Measurements from ENCODE around the gene RNF213. TPM values are rescaled to one million over a fixed set of nuclear protein-coding genes. Genes with fewer than 3 reads are reported as not detected.

Gene RNF213
- total RNA-seq, 1 donor from 2014 or later: 59.0 TPM

DNA sequence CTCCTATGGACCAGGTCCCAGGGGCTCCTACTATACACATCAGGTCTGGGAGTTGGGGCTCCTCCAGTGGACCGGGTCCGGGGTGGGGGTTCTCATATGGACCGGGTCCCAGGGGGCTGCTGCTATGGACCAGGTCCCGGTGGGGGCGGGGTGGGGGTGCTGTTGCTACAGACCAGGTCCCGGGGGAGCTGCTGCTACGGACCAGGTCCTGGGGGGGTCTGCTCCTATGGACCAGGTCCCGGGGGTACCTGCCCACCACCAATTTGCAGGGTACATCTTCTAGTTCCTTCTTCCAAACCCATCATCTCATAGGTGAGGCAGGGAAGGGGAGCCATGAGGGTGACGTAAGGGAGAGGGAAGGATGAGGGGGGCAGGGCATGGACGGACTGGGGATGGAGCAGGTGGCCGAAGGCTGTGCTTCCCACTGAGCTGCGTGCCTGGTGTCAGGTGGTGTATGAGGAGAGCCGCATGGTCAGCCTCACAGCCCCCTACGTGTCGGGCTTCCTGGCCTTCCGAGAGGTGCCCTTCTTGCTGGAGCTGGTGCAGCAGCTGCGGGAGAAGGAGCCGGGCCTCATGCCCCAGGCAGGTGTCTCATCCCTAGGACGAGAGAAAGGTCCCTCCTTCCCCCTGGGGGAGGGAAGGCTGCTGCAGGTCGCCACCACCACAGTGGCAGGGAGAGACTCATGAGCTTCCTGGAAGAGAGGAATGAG is 160.9 kb downstream of the RNF213 start:
- DNase-seq: no peak

GRCh38 chr17:80422276-80422675 is 161.6 kb downstream of the RNF213 start:
- no peak for DNase-seq

GRCh38 chr17:80422981-80423380 is 162.3 kb downstream of the RNF213 start:
- DNase-seq: no peak

- DNase-seq: no peak
Observed at GRCh38 chr17:80423536-80424225, 163.0 kb downstream of the RNF213 start.

- no peak for DNase-seq
Observed at GRCh38 chr17:80424261-80424660, 163.6 kb downstream of the RNF213 start.

DNA sequence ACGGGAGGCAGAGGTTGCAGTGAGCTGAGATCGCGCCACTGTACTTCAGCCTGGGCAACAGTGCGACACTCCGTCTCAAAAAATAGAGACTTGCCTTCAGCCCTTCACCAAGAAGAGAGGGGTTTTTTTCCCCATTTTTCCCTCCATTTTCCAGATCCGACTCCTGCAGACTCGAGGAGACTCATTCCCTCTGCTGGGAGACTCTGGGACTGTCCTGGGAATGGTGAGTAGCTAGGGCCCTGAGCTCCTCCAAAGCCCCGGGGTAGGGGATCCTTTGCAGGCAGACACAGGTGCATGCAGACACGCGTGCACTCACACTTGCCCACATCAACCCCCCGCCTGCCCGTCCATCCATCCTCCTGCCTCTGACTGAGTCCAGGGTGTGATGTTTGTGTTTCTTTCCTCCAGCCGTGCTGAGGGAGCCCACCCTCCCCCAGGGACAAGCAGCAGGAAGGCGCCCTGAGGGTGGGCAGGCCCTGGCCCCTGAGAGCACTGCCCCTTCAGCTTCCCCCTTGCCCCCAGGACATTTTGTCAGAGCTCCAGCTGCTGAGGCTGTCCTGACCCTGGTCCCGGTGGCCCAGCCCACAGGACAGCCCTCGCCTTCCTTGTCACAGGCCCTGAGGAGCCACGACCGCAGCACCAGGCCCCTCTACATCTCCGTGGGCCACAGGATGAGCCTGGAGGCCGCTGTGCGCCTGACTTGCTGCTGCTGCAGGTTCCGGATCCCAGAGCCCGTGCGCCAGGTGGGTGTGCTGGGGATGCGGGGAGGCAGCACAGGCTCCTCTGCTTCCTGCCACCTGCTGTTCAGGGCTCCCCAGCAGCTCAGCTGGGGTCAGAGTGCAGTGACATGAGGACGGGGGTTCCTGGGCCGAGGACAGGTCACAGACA is 164.5 kb downstream of the RNF213 start:
- DNase-seq: no peak

DNA sequence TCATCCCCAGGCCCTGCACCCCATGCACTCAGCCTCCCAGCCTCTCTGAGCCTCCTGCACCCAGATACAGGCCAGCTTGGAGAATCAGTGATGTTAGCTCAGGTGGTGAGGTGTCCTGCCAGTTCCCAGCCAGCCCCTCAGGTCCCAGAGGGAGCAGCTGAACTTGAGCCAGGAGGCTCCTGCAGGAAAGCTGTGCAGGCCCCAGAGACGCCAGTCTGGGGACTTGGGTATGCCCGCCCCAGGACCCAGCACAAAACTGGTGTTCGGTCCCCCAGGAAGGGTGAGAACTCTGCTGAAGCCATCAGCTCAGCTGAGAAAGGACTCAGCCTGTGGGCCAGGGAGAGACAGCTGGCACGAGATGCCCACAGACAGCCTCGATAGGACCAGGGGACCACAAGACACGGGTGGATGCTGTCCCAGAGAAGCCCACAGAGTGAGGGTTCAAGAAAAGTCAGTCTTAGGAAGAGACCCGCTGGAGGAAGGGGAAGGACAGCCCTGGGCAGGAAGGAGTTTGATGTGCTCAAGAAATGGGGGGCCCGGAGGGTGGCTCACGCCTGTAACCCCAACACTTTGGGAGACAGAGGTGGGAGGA is 165.3 kb downstream of the RNF213 start:
- DNase-seq: no peak

DNA sequence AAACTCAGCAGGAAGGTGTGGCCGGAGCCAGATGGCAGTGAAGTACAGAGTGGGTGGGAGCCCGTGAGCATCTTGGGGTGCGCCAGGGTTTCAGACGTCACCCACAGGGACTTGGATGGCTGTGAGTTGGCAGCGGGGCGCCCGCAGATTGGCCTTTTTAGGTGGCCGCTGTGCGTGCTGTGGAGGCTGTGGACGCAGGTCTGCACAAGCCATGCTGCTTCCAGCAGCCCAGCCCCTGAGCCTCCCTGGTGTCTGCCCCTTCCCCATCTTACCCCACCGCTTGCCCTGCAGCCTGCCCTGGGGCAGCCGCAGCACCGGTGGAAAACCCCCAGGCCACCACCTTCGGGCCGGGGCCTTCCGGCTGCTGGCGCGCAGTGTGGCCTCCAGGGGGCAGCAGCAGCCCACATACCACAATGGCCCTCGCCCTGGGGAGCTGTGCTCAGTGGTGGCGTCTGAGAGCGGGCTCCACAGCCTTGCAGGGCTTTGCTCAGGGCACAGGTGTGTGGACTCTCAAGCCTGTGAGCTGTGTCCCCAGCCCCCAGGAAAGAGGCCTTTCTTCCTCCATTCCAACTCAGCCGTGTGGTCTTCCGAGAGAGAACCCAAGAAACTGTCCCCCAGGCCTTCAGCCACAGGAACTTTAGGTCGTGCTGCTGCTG is 166.1 kb downstream of the RNF213 start:
- DNase-seq: peak; percentile 40

DNA sequence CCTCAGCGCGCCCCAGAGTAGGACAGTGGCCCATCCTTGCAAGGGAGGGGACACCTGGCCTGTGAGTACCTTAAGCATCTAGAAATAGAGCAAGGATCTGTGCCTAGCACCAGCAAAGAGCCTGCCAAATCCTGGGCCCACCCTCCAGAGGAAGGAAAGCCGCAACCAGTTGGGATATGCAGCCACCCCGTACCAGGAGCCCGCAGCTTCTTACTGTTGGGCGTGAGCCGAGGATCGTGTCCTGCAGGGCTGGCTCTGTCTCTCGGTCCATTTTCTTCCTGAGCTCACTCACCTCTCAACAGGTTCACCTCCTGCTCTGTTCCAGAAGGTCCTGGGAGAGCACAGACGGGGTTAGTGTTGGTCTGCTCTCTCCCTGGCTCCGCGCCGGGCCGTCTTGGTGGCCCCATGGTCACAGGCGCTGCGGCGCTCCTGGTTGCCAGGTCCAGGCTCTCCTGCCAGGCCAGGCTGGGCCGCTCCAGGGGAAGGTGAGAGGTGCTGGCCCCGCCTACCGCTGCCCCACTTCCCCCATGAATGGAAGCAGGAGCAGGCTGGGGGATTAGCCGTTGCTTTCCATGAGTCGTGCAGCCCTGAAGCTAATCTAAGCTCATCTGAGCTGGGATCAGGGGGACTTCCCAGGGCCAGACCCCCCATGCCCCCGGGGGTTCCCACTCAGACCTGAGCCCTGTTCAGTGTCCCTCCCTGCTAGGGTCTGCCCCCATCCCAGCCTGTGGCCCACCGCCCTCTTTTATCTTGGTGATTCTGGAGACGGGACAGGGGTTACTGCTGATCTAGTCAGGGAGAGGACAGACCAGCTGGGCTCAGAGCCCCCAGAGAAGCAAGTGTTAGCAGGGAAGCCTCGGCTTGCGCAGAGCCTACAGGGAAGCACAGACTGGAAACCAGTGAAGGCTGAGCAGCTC is 167.0 kb downstream of the RNF213 start:
- no peak for DNase-seq

DNA sequence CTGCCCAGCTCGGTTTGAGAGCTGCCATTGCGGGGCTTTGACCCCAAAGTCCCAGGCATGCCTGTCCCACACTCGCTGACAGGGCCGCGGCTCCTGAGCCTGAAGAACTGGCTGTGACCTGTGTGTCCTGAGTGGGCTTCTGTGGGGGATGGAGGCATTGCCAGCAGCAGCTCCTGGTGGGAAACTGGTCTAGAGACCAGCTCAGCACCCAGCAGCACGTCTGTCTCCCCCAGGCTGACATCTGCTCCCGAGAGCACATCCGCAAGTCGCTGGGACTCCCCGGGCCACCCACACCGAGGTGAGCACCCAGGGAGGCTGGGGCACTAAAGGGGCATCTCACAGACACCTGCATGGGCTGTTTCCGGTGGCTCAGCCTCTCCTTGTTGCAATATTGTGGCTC is 167.7 kb downstream of the RNF213 start:
- no peak for DNase-seq

- DNase-seq: no peak
Observed at GRCh38 chr17:80428796-80429195, 168.1 kb downstream of the RNF213 start.

GRCh38 chr17:80429356-80430275 is 169.0 kb downstream of the RNF213 start:
- DNase-seq: no peak

DNA sequence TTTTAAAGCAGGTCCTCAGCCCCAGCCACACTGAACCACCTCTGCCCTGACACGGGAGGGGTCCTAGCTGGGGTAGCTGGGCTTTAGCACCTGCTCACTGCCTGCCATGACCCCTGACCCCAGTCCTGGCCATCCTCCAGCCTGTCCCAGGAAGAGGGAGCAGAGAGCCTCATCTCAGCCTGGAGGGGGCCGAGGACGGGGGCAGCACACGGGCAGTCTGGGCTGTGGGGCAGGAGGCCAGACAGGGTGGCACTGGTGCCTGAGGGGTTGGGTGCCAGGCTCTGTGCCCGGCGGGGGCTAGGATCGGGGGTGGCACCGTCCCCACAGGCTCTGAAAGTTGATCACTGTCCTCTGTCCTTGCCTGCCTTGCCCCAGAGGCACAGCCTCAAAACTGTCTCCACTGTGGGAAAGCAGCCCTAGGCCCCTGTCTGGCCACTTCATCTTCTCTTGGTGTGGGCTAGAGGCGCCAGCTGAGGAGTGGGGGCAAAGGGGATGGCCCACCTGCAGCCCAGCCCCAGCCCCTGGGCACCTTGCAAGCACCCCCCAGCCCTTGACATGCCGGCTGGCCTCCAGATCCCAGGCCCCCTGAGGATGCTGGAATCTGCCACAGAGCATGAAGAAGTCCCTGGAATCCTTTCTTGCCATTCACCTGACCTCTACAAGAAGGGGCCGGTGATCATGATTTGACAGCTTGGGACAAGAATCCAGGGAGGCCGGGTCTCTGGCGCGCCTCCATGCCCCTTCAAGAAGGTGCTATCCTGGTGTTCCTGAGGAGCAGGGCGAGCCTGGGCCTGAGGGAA is 170.0 kb downstream of the RNF213 start:
- DNase-seq: no peak

DNA sequence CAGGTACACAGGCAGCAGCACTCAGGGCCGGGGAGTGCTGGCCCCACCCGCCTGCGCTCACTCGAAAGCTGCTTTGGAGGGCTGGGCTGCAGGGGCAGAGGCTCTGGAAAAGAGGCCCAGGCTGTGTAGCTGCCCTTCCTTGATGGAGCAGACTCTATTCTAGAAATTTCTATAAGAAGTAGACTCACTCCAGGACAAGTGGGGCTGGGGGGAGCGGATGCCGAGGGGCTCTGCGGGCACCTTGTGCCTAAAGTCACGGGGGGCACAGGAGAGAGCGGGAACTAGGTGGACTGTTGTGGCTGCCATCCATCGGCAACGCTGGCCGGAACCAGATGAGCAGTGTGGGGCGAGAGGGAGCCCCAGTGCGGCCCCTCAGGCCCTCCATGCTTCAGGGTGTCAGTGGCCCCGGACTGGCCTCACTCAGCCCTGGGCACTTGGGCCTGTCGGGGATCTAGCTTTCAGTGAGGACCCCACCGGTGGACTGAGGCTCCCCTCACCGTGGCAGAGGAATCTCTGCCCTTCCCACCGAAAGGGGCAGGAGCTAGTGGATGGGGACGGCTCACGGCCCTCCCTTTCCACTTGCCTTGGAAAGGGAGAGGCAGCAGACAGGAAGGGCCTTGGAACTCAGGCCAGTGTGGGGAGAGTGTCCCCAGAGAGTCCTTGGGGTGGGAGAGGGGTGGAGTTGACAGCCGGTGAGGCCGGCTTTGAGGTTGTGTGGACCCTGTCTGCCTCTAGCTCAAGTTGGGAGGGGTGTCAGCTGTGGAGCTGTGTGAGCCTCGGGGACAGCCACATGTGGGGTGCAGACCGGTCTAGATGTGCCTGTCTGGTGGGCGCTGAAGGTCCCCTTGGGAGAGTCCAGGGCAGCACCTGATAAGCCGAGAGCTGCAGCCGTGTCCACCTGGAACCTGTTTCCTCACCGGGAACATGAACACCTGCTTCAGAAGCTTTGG is 170.9 kb downstream of the RNF213 start:
- DNase-seq: no peak

DNA sequence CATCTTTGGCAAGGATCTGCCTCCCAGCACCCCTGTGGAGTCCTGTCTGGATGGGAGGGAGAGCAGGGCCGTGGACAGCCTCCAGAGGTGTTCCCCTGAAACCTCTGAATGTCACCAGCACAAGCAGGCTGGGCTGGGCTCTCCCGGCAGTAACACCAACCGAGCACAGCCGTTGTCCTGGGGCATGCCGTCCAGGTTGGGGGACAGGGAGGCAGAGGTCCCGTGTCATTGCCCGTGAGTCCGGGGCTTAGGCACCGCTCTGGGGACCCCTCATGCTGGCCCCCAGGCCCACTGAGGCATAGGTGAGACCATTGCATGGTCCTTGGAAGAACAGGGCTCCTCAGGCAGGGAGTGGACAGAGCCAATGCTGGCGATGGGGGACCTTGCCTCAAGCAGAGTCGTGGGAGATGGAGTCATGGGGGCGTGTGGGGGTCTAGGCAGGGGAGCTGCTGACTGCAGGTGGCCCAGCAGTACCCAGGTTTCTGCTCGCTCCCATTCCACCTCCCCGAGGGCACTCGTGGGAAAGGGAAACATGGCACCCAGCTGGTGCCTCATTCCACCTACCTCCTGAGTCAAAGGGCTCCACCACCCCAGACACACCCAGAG is 171.8 kb downstream of the RNF213 start:
- no peak for DNase-seq

DNA sequence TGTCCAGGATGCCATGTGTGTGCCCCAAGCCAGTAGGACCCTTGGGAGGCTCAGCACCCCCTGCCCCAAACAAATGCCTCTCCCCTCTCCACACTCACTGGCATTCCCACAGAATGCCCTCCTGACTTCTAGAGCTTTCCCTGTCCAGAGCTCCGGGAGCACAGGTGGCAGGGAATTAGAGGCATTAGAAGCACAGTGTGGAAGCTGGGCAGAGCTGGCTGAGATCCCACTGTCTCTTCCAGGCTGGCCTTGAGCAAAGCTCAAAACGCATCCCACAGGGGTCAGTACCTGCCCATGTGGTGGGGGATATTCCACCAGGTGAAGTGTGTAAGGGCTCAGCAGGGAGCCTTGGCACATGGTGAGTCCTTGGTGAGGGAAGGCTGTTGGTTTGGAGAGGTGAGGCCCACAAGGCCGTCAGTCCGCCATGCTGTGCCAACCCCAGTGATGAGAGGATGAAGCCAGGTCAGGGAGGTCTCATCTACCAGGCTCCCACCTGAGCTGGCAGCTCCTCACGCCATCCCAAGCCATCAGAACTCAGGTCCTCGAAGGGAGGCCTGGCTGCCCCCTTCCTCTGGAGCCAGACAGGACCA is 172.4 kb downstream of the RNF213 start:
- DNase-seq: no peak
